WI38 (cell line): ENCODE data around the gene METTL23.

Experiments used
- H3K4me3 ChIP-seq: 2 replicates; pipeline ENCODE4 v1.5.1; 2011; ENCODE audit warnings: low read depth, mild to moderate bottlenecking, control low read depth, low read length
- TF ChIP-seq, protein P1 (sequence below): IDR thresholded peaks from 2 replicates; pipeline ENCODE4 v1.5.1; 2012; ENCODE audit warnings: low read depth, mild to moderate bottlenecking, control low read depth, low read length

METTL23 gene

DNA sequence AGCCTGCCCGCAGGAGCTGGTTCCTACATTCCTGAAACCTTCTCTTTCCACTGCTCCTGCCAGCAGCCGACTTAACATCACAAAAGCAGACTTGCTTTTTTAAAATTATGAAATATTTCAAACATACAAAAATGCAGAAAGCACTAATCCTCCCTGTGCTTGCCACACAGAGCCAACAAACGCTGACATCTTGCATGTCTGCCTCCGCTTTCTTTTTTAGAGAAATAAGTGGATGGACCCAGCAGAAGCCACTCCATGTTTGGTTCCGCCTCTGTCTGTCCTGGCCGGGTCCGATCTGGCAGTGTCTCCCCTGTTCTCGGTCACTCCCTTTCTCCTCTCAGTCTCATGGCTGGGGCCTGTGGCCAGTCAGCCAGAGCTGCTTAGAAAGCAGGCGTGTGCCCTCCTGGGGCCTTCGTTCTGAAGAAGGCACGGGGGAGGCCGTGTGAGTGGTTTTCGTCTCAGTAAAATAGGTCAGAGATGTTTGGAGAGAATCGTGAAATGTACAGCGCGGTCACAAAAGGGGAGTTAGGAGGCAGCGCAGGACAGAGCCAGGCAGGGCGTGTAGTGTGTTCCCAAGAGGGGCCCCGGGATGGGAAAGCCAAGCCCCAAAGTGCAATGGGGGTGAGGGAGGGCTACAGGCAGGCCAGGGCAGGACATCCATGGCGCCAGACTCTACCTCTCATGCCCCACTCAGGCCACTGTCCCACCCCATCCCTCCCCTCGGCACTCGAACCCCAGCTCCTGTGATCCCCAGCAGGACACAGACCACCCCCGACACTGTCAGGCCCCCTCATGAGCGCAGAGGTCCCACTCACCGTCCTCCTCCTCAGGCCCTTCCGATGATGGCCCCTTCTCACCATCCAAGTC is 39.1 kb upstream of the METTL23 start:
- no peak overlapping the region for H3K4me3 ChIP-seq
- TF ChIP-seq, protein P1, sequence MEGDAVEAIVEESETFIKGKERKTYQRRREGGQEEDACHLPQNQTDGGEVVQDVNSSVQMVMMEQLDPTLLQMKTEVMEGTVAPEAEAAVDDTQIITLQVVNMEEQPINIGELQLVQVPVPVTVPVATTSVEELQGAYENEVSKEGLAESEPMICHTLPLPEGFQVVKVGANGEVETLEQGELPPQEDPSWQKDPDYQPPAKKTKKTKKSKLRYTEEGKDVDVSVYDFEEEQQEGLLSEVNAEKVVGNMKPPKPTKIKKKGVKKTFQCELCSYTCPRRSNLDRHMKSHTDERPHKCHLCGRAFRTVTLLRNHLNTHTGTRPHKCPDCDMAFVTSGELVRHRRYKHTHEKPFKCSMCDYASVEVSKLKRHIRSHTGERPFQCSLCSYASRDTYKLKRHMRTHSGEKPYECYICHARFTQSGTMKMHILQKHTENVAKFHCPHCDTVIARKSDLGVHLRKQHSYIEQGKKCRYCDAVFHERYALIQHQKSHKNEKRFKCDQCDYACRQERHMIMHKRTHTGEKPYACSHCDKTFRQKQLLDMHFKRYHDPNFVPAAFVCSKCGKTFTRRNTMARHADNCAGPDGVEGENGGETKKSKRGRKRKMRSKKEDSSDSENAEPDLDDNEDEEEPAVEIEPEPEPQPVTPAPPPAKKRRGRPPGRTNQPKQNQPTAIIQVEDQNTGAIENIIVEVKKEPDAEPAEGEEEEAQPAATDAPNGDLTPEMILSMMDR, result no peak

DNA sequence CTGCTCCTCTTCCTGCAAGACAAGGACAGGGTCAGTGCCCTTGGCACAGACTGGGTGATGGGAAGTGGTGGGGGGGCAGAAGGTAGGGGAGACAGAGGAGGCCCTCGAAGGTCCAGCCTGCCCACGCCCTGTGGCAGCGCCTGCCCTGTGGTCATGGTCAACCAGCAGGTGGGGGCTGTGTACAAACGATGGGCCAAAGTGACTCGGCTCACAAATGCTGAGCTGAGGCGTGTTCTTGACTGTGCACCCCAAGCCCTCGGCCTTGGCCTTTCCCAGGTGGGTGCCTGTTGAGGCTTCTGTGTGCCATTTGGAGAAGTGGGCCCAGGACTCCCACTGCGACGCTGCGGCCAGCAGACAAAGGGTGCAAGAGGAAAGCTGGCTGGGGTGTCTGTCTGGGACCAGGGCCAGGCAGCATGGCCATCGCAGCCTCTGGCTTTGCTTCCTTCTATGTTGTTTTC is 38.4 kb upstream of the METTL23 start:
- TF ChIP-seq, protein P1, result no peak

DNA sequence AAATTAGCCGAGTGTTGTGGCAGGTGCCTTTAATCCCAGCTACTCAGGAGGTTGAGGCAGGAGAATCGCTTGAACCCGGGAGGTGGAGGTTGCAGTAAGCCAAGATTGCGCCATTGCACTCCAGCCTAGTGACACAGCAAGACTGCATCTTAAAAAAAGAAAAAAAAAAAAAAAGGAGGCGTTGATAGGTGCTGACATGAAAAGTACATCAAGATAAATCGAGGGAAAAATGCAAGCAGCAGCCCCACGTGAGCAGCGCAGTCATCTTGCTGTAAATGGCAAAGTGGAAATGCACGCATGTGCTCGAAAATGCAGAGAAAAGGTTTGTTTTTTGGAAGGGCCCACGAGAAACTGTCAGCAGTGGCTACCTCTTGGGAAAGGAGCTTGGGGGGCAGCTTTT is 36.8 kb upstream of the METTL23 start:
- TF ChIP-seq, protein P1, result no peak
- no peak overlapping the region for H3K4me3 ChIP-seq

More for the DNA sequence above, 38.4 kb upstream of the METTL23 start:
- H3K4me3 ChIP-seq, result no peak overlapping the region

DNA sequence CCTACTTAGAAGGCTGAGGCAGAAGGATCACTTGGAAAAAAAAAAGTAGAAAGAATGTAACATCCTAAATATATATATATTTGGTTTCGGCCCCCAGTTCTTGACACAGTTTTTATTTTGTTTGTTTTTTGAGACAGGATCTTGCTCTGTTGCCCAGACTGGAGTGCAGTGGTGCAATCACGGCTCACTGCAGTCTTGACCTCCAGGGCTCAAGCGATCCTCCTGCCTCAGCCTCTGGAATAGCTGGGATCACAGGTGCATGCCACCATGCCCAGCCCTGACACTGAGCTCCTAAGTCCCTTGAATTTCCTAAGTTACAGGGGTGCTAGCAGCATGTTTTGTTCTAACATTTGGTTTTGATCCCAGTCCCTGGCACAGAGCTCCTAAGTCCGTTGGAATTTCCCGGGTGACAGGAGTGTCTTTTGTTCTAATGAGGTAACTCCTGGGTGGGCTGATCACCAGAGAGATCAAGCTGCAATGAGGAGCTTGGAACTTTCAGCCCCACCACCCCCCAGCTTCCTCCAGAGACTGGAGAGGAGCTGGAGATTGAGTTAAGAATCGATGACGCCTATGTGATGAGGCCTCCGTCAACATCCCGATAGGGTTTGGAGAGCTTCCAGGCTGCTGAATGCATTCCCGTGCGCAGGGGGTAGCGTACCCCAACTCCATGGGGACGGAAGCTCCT is 35.9 kb upstream of the METTL23 start:
- TF ChIP-seq, protein P1, result no peak

DNA sequence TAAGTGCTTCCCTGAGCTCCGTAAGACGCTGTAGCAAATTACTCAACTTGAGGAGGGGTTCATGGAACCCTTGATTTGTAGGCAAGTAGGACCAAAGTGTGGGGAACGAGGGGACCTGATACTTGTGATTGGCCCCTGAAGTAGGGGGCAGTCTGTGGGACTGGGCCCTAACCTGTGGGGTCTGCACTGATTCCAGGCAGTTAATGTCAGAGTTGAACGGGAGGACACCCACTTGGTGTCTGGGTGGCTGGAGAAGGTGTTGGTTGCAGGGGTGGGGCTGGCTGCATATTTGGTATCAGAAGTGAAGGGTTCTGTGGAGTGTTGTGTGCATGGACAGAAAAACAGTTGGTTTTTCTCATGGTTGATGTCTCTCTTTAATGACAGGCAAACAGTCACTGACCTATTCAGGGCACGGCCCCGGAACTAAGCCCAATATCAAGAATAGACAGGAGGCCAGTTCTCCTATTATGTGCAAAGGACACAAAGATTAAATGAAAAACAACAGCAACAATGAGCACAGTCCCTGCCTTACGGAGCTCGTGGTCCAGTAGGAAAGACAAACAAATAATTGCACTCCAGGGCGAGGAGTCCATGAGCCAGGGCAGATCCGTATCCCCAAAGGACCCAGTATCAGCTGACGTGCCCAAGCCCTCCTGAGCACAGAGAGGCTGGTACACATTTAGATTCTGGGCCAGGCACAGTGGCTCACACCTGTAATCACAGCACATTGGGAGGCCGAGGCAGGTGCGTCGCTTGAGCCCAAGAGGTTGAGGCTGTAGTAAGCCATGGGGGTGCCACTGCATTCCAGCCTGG is 35.1 kb upstream of the METTL23 start:
- TF ChIP-seq, protein P1, result no peak
- no peak overlapping the region for H3K4me3 ChIP-seq

More for the DNA sequence above, 35.9 kb upstream of the METTL23 start:
- no peak overlapping the region for H3K4me3 ChIP-seq

DNA sequence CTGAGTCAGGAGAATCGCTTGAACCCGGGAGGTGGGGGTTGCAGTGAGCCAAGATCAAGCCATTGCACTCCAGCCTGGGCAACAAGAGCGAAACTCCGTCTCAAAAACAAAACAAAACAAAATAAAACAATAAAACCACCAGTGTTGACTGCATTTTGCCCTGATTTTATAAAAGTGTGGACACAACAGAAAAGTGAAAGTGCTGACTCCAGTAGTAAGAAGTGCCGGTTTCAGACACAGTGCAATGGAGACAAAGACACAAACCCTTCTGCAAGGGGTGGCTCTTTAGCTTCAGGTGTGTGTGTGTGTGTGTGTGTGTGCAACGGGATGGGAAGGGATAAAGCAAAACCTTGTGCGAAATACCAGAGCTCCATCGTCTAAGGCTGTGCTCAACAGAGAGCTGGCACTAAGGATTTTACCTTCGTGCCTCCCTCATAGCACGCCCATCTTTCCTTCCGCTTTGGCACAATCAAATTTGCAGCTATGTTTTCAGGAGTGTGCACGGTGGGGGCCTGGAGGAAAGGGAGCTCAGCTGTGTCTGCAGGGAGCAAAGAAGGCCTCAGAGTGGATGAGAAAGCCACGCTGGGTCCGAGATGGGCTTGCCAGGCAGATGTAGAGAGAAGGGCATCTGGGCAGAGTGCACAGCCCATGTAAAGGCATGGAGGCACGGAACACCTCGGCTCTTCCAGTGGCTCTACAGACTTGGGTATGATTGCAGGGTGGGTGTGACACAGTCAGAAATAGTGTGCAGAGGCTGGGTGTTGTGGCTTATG is 31.4 kb upstream of the METTL23 start:
- TF ChIP-seq, protein P1, result no peak
- H3K4me3 ChIP-seq, result no peak overlapping the region
